ENCODE data around the gene CALY. TPM values are rescaled to one million over a fixed set of nuclear protein-coding genes. Genes with fewer than 3 reads are reported as not detected.

The CALY gene
- total RNA-seq, 8 experiments from 2014 or later: 0.31 to 14.9 (median 6.6) TPM

DNA sequence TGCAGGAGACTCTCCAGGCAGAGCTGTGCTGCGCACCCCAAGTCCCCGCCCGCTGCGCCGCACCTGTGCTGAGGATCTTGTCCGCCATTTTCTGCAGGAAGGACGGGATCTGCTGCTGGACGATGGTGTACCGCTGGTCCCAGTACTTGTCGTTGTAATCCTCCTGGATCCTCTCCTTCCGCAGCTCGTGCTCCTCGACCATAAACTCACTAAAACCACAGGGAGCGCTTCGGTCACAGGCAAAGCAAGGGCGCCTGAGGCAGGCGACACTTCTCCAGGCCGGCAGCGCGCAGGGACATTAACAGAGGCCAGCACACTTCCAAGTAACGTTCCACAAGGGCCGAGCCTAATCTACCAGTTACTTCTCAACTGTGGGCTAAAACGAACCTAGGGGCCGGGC is 46.9 kb downstream of the CALY start:
- WGBS, 10 experiments: 80 to 100% (median 88%) methylated on average over 1 to 7 of the region's 24 CpGs; no CpG with 5 or more reads in 5 of the 10 experiments
- in situ Hi-C loops (cut with MboI; ENCODE audit: low pct_unique_long_range_greater_than_20kb in 2 of 9, low sequenced_read_pairs in 9 of 9, unreplicated experiment in 9 of 9): loop anchor here in 1 of 9 experiments (25.0 kb wide), 1 partner anchor 352 kb away; the partner anchor contains the start of gene CFAP46
- no peak overlapping the region for H3K4me3 ChIP-seq
- ATAC-seq (replicated peaks in 6 of 8): no peak
- H3K27ac ChIP-seq: no peak overlapping the region
- no peaks in the 10 kb centered on the region for H3K4me1 ChIP-seq (replicated peaks in 1 of 2)

DNA sequence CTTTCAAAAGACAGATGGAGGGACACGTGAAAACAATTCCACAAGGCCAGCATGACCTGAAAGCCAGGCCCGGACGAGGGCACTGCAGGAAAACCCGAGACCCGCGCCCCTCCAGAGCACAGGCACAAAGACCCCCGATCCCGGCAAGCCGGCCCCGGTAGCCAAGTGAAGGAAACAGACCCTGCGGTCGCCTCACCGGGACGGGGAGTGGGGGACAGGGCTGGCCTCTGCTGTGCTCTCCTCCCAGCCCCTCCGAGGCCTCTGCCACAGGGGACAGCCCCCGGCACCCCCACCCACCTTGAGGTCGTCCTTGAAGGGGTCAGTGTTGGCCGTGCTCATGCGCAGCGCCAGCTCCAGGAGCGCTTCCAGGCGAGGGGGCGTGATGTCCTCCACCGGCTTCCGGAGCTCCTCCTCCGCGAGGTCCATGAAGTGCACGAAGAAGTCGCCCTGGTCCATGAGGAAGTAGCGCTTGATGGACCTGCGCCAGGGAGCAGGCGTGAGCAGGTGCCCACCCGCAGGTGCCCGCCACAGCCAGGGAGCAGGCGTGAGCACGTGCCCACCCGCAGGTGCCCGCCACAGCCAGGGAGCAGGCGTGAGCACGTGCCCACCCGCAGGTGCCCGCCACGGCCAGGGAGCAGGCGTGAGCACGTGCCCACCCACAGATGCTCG is 48.7 kb downstream of the CALY start:
- ATAC-seq (replicated peaks in 6 of 8): no peak
- in situ Hi-C loops (cut with MboI; ENCODE audit: low pct_unique_long_range_greater_than_20kb in 2 of 9, low sequenced_read_pairs in 9 of 9, unreplicated experiment in 9 of 9): loop anchor here in 1 of 9 experiments (25.0 kb wide), 1 partner anchor 351 kb away; the partner anchor contains the start of gene CFAP46
- no peak overlapping the region for H3K4me3 ChIP-seq
- H3K4me1 ChIP-seq (replicated peaks in 1 of 2): no peaks in the 10 kb centered on the region
- WGBS, 10 experiments: 84 to 100% (median 96%) methylated on average over 1 to 13 of the region's 46 CpGs; no CpG with 5 or more reads in 5 of the 10 experiments
- no peak overlapping the region for H3K27ac ChIP-seq

DNA sequence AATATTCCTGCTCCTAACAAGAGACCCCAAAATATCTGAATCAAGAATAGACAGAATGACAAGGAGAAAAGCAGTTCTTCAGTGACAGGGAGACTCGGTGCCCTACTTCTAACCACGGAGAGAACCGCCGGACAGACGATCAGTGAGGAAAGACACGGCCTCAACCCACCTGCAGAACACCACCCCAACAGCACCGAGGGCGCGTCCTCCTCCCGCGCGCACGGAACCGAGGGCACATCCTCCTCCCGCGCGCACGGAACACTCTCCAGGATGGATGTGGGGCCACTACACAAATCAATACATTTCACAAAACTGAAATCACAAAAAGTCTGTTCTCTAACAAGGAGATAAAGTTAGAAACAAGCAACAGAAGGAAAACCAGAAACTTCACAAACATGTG is 50.3 kb downstream of the CALY start:
- 68 to 100% (median 88%) methylated on average over 2 to 16 of the region's 18 CpGs; no CpG with 5 or more reads in 3 of the 10 experiments for WGBS, 10 experiments
- ATAC-seq (replicated peaks in 6 of 8): no peak
- Histone ChIP-seq H3K4me3 (no peak overlapping the region), H3K4me1 (replicated peaks in 1 of 2) (no peaks in the 10 kb centered on the region), H3K27ac (no peak overlapping the region)
- in situ Hi-C loops (cut with MboI; ENCODE audit: low pct_unique_long_range_greater_than_20kb in 2 of 9, low sequenced_read_pairs in 9 of 9, unreplicated experiment in 9 of 9): loop anchor here in 1 of 9 experiments (25.0 kb wide), 1 partner anchor 349 kb away; the partner anchor contains the start of gene CFAP46

DNA sequence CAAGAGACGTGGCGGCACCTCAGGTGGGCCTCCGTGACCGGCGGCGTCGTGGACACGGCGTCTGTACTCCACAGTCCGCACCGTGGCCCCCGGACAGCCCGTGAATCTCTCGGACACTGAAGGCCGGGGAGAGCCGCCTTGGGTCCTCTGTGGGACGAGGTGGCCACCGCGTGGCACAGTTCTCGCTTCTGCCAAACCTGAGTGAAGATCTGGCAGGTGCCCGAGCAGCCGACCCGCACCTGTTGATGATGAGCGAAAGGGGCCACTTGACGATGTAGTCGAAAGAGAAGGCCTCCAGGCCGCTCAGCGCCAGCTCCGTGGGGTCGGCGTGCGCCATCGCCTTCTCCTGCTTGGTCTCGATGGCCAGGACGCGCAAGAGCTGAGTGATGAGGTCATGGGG is 51.5 kb downstream of the CALY start:
- WGBS, 10 experiments: 95 to 100% (median 99%) methylated on average over 2 to 25 of the region's 36 CpGs; no CpG with 5 or more reads in 3 of the 10 experiments
- in situ Hi-C loops (cut with MboI; ENCODE audit: low pct_unique_long_range_greater_than_20kb in 2 of 9, low sequenced_read_pairs in 9 of 9, unreplicated experiment in 9 of 9): loop anchor here in 1 of 9 experiments (25.0 kb wide), 1 partner anchor 348 kb away; the partner anchor contains the start of gene CFAP46
- Histone ChIP-seq H3K27ac (no peak overlapping the region), H3K4me1 (replicated peaks in 1 of 2) (no peaks in the 10 kb centered on the region), H3K4me3 (no peak overlapping the region)
- no peak for ATAC-seq (replicated peaks in 6 of 8)

GRCh38 chr10:133283931-133284330 is 52.8 kb downstream of the CALY start:
- H3K27ac ChIP-seq: no peak overlapping the region
- no peak for ATAC-seq (replicated peaks in 6 of 8)
- no peak overlapping the region for H3K4me3 ChIP-seq
- 90 to 100% (median 96%) methylated on average over 1 to 17 of the region's 24 CpGs; no CpG with 5 or more reads in 5 of the 10 experiments for WGBS, 10 experiments
- in situ Hi-C loops (cut with MboI; ENCODE audit: low pct_unique_long_range_greater_than_20kb in 2 of 9, low sequenced_read_pairs in 9 of 9, unreplicated experiment in 9 of 9): loop anchor here in 1 of 9 experiments (25.0 kb wide), 1 partner anchor 347 kb away; the partner anchor contains the start of gene CFAP46
- peaks cover 3 to 10% of the 10 kb centered on the region in 2 donors for H3K4me1 ChIP-seq (replicated peaks in 1 of 2)

DNA sequence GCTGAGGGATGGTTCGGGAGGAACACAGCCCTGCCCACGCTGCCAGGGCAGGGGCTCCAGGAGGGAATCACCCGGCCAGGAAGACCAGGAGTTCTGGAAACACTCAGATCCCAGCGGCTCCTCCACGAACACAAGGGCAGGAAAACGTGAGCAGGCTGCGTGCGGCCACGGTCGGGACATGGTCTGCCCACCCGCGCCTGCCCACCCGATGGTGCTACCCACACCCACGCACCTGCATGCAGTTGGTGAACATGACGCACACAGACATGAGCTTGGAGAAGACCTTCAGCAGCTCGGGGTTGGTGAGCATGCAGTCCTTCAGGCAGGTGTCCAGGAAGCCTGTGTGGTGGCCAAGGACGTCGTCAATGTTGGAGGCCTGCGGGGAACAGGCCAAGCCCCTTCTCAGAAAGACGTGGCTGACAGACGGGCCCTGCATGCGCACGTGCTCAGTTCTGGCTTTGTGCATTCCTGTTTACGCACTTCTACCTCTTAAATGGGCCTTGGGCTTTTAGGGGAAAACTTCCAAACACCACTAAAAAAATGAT is 53.8 kb downstream of the CALY start:
- ATAC-seq (replicated peaks in 6 of 8): no peak
- in situ Hi-C loops (cut with MboI; ENCODE audit: low pct_unique_long_range_greater_than_20kb in 2 of 9, low sequenced_read_pairs in 9 of 9, unreplicated experiment in 9 of 9): loop anchor here in 1 of 9 experiments (25.0 kb wide), 1 partner anchor 346 kb away; the partner anchor contains the start of gene CFAP46

GRCh38 chr10:133281628-133282372 is 54.9 kb downstream of the CALY start:
- peaks cover 17 to 31% of the 10 kb centered on the region in 2 donors for H3K4me1 ChIP-seq (replicated peaks in 1 of 2)
- WGBS, 10 experiments: 60 to 100% (median 84%) methylated on average over 1 to 8 of the region's 38 CpGs; no CpG with 5 or more reads in 3 of the 10 experiments
- no peak for ATAC-seq (replicated peaks in 6 of 8)
- in situ Hi-C loops (cut with MboI; ENCODE audit: low pct_unique_long_range_greater_than_20kb in 2 of 9, low sequenced_read_pairs in 9 of 9, unreplicated experiment in 9 of 9): loop anchor here in 1 of 9 experiments (25.0 kb wide), 1 partner anchor 344 kb away; the partner anchor contains the start of gene CFAP46
- no peak overlapping the region for H3K27ac ChIP-seq
- H3K4me3 ChIP-seq: no peak overlapping the region

More for the DNA sequence above, 53.8 kb downstream of the CALY start:
- no peak overlapping the region for H3K4me3 ChIP-seq
- H3K4me1 ChIP-seq (replicated peaks in 1 of 2): peaks cover 13 to 20% of the 10 kb centered on the region in 2 donors
- 76 to 100% (median 88%) methylated on average over 1 to 11 of the region's 24 CpGs; no CpG with 5 or more reads in 4 of the 10 experiments for WGBS, 10 experiments
- no peak overlapping the region for H3K27ac ChIP-seq

DNA sequence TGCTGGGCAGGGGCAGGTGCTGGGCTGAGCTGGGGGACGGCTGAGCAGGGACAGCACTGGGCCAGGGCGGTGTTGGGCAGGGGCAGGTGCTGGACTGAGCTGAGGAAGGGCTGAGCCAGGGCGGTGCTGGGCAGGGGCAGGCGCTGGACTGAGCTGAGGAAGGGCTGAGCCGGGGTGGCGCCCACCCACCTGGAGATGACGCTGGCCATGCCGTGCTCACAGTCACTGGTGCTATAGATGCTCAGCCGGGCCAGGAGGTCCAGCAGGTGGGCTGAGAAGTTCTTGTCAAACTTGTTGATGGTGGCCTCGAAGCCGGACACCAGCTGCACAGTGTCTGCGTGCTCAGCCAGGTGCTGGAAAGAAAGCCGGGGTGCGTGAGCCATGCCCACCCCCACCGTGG is 55.6 kb downstream of the CALY start:
- WGBS, 10 experiments: 91 to 100% methylated on average over 3 to 11 of the region's 15 CpGs; no CpG with 5 or more reads in 8 of the 10 experiments
- in situ Hi-C loops (cut with MboI; ENCODE audit: low pct_unique_long_range_greater_than_20kb in 2 of 9, low sequenced_read_pairs in 9 of 9, unreplicated experiment in 9 of 9): loop anchor here in 1 of 9 experiments (25.0 kb wide), 1 partner anchor 344 kb away; the partner anchor contains the start of gene CFAP46
- Histone ChIP-seq H3K27ac (no peak overlapping the region), H3K4me3 (no peak overlapping the region), H3K4me1 (replicated peaks in 1 of 2) (peaks cover 18 to 38% of the 10 kb centered on the region in 2 donors)
- ATAC-seq (replicated peaks in 6 of 8): no peak

DNA sequence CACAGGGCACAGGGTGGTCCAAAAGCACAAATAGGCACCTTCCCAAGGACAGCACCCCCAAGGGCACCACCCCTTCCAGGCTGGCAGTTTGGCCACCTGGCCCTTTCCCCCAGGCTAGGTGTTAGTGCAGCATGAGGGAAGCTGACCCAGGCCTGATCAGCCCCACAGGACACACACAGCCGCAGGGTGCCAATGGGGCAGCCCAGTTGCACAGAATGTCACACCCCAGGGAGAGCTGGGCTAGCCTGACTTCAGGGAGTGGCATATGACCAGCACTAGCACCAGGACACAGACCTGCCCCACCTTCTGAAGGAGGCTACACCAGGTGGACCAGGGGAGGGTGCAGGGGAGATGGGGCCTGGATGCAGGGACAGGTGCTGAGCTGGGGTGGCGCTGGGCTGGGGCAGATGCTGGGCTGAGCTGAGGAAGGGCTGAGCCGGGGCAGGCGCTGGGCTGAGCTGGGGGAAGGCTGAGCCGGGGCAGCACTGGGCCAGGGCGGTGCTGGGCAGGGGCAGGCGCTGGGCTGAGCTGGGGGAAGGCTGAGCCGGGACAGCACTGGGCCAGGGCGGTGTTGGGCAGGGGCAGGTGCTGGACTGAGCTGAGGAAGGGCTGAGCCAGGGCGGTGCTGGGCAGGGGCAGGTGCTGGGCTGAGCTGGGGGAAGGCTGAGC is 56.2 kb downstream of the CALY start:
- 100% methylated on average over 1 of the region's 10 CpGs; no CpG with 5 or more reads in 8 of the 10 experiments for WGBS, 10 experiments
- Histone ChIP-seq H3K4me1 (replicated peaks in 1 of 2) (peaks cover 18 to 44% of the 10 kb centered on the region in 2 donors), H3K27ac (no peak overlapping the region), H3K4me3 (no peak overlapping the region)
- no peak for ATAC-seq (replicated peaks in 6 of 8)
- in situ Hi-C loops (cut with MboI; ENCODE audit: low pct_unique_long_range_greater_than_20kb in 2 of 9, low sequenced_read_pairs in 9 of 9, unreplicated experiment in 9 of 9): loop anchor here in 1 of 9 experiments (25.0 kb wide), 1 partner anchor 343 kb away; the partner anchor contains the start of gene CFAP46

DNA sequence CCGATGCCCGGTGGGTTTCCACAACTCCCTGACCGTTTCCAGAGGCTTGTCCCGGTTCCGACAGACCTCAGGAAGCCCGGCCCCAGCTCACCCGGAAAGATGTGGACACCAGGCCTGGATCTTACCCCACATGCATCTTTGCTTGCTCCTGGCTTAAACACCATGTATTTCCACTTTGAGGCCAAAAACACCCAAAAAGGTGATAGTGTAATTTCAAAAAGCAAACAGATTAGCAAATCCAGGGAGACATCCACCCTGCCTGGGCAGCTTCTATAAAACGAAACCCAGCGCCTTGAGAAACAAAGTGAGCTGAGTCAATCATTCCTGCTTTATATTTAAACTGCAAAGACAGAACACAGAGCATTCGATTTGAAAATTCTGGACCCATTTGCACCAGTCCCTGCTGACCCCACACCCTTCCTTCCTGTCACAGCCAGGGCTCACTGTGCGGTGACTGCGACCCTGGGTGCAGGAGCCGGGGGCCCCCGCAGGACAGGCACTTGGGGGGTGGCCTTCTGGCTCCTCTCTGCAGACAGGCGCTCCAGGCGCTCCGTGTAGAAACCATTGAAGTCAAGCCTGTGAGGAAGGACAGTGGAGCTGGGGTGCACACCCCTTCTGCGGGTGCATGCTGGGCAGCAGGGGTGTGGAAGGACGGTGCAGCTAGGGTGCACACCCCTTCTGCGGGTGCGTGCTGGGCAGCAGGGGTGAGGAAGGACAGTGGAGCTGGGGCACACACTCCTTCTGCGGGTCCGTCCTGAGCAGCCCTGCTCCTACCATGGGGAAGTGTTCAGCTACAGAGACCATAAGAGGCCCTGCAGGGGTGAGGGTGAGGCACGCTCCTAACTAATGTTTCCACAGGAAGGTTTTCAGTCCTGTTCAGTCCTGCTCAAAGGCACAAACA is 57.1 kb downstream of the CALY start:
- WGBS, 10 experiments: 84 to 95% (median 91%) methylated on average over 4 to 15 of the region's 24 CpGs; no CpG with 5 or more reads in 3 of the 10 experiments
- Histone ChIP-seq H3K27ac (peak overlapping the region in 1 of 2 donors; percentile 78), H3K4me1 (replicated peaks in 1 of 2) (peaks cover 21 to 54% of the 10 kb centered on the region in 2 donors), H3K4me3 (no peak overlapping the region)
- no peak for ATAC-seq (replicated peaks in 6 of 8)
- in situ Hi-C loops (cut with MboI; ENCODE audit: low pct_unique_long_range_greater_than_20kb in 2 of 9, low sequenced_read_pairs in 9 of 9, unreplicated experiment in 9 of 9): loop anchor here in 1 of 9 experiments (25.0 kb wide), 1 partner anchor 342 kb away; the partner anchor contains the start of gene CFAP46

GRCh38 chr10:133278577-133279265 is 58.0 kb downstream of the CALY start:
- in situ Hi-C loops (cut with MboI; ENCODE audit: low pct_unique_long_range_greater_than_20kb in 2 of 9, low sequenced_read_pairs in 9 of 9, unreplicated experiment in 9 of 9): loop anchor here in 1 of 9 experiments (25.0 kb wide), 1 partner anchor 341 kb away; the partner anchor contains the start of gene CFAP46
- peak overlapping the region in 1 of 2 donors; percentile 78 for H3K27ac ChIP-seq
- peak; percentile 56 to 87 (median 77) for ATAC-seq (replicated peaks in 6 of 8)
- no peak overlapping the region for H3K4me3 ChIP-seq
- 60 to 80% (median 73%) methylated on average over 1 to 5 of the region's 19 CpGs; no CpG with 5 or more reads in 5 of the 10 experiments for WGBS, 10 experiments
- peaks cover 21 to 54% of the 10 kb centered on the region in 2 donors for H3K4me1 ChIP-seq (replicated peaks in 1 of 2)

Measured in motor neuron (in vitro differentiated cells).